H1 (cell line): ENCODE results near the gene MACROD2. TPM values are rescaled to one million over a fixed set of nuclear protein-coding genes. Genes with fewer than 3 reads are reported as not detected.

Experiments
- POLR2A ChIP-seq, 2 experiments: IDR thresholded peaks; 1 replicate in 1 of 2; 2 replicates in 1 of 2; pipeline ENCODE4 v1.6.1; 2011; ENCODE audit warnings: low read depth in 2 of 2, low read length in 2 of 2, mild to moderate bottlenecking in 2 of 2; ENCODE audit errors: control extremely low read depth in 1 of 2
- RFX5 ChIP-seq: IDR thresholded peaks from 2 replicates; pipeline ENCODE4 v1.6.1; 2011; ENCODE audit warnings: low read depth, low read length, improper control_type of control experiment, borderline replicate concordance
- RNF2 ChIP-seq: fragments of 200-900, 300-1000 bp; sonication (generic); IDR thresholded peaks from 2 replicates; pipeline ENCODE4 v1.7.1; 2016; ENCODE audit warnings: borderline replicate concordance, low read depth, mild to moderate bottlenecking, antibody characterized with exemption, low read length; ENCODE audit not compliant: poor library complexity, severe bottlenecking; ENCODE audit errors: missing control alignments
- polyA plus RNA-seq, 7 experiments: library from polyadenylated mRNA; depleted of rRNA in 3 of 7; stranded (reverse) in 5 of 7; unstranded in 2 of 7; fragments of >200 nt in 5 of 7; fragments of 200-250 nt in 2 of 7; gene quantifications; 1 replicate in 5 of 7; 2 replicates in 1 of 7; 4 replicates in 1 of 7; pipeline versions ENCODE4 v1.2.1 to v1.2.3, GENCODE V29; 2011 to 2013; ENCODE audit warnings: missing spikeins in 2 of 7, mixed read lengths in 2 of 7
- total RNA-seq: library from RNA; stranded (reverse); fragmentation: NEBNext Ultra II Directional; extraction: Animal tissue kit (Norgen Biotek cat#: 25700); gene quantifications from 2 replicates; pipeline ENCODE4 v1.2.1, GENCODE V29; 2021
- TF ChIP-seq, protein P1 (sequence below): IDR thresholded peaks from 2 replicates; pipeline ENCODE4 v1.6.1; 2012; ENCODE audit warnings: low read length, inconsistent platforms

MACROD2 gene
- total and polyA plus RNA-seq, 2 of the 8 experiments (the other 6 are each of a cell fraction or from before 2014, with no cell fraction given), result 0.70 to 3.9 TPM

DNA sequence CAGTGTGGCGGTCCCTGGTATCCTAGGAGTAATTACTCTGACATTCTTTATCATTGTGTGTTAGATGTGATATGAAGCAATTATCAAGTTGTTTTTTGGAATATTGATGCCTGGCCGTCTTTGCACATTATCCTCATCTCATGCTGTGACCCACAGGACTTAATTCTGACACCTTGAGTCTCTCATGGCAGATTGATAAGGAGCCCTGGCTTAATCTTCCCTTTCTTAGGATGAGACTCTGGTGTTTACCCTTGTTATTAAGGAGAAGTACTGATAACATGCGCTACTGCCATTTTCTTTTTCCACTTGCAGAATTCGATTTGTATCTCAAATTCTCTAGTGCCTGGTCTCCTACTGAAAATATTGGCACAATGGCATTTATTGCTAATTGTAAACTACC, 1597.8 kb downstream of the MACROD2 start (continued):
- TF ChIP-seq POLR2A (IDR thresholded peaks at IDR 0.05; ENCODE audit: control extremely low read depth in 1 of 2, low read depth in 2 of 2, low read length in 2 of 2) (no peak), RFX5 (no peak), RNF2 (no peak)
- TF ChIP-seq, protein P1, sequence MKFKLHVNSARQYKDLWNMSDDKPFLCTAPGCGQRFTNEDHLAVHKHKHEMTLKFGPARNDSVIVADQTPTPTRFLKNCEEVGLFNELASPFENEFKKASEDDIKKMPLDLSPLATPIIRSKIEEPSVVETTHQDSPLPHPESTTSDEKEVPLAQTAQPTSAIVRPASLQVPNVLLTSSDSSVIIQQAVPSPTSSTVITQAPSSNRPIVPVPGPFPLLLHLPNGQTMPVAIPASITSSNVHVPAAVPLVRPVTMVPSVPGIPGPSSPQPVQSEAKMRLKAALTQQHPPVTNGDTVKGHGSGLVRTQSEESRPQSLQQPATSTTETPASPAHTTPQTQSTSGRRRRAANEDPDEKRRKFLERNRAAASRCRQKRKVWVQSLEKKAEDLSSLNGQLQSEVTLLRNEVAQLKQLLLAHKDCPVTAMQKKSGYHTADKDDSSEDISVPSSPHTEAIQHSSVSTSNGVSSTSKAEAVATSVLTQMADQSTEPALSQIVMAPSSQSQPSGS, result no peak
